Measurements from ENCODE around the gene KIF3B.
"Not testable (repeated sequence)": the region's sequence is repeated elsewhere in the genome, so short reads cannot be mapped to it uniquely, and the experiment has no call there.

Gene KIF3B

GRCh38 chr20:32296819-32297420, 19.5 kb downstream of the KIF3B start:
- Mint-ChIP-seq H3K4me3 (no peak overlapping the region), H3K36me3 (peaks cover 2% of the 10 kb centered on the region), H3K4me1 (ENCODE audit: low read depth) (peaks cover 25% of the 10 kb centered on the region), H3K27ac (peak overlapping the region; percentile 34), H3K9me3 (ENCODE audit: low read depth) (no peaks in the 10 kb centered on the region), H3K27me3 (no peaks in the 10 kb centered on the region)

GRCh38 chr20:32297439-32297838, 20.0 kb downstream of the KIF3B start:
- Mint-ChIP-seq H3K27ac (peak overlapping the region; percentile 22), H3K4me1 (ENCODE audit: low read depth) (peaks cover 26% of the 10 kb centered on the region), H3K4me3 (no peak overlapping the region), H3K27me3 (no peaks in the 10 kb centered on the region), H3K36me3 (peaks cover 2% of the 10 kb centered on the region), H3K9me3 (ENCODE audit: low read depth) (no peaks in the 10 kb centered on the region)

- H3K27me3 Mint-ChIP-seq: no peaks in the 10 kb centered on the region
- peak overlapping the region; percentile 12 for H3K27ac Mint-ChIP-seq
- H3K36me3 Mint-ChIP-seq: peaks cover 2% of the 10 kb centered on the region
- no peaks in the 10 kb centered on the region for H3K9me3 Mint-ChIP-seq (ENCODE audit: low read depth)
- H3K4me1 Mint-ChIP-seq (ENCODE audit: low read depth): peaks cover 26% of the 10 kb centered on the region
- H3K4me3 Mint-ChIP-seq: no peak overlapping the region
Observed at GRCh38 chr20:32300647-32301046, 23.2 kb downstream of the KIF3B start.

DNA sequence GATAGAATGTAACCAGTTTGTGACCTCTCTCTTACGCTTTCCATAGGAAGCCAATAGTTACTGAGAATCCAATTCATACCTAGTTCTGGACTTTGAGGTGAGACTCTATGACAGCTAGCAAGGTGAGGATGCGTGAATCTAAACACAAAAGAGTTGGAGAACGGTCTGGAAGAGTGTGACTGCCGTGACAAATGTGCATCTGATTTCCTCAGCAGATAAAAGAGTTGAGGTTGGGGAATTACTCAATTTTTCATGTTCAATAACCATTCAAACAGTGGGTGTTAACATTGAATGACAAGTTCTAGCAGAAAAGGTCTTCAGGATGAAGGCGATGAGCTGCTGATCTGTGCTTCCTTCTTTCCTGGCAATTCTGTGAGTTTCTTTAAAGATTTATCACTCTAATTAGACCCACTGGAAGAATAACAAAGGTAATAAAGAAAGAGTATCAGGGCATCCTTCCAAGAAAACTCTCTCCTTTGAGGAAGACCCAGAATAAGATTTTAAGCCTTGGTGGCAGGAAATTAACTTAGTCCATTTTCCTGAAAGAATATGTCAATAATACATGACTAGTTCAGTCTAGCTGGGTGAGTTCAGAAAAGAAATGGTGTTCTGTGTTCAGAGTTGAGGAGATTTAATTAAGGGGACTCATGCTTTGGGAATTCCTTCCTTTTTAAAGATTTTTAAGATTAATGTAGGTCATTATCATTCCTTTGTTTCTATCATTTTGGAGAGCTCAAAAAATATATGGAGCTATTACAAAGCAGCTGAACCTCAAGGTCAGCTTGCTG, 24.5 kb downstream of the KIF3B start:
- no peaks in the 10 kb centered on the region for H3K9me3 Mint-ChIP-seq (ENCODE audit: low read depth)
- H3K4me1 Mint-ChIP-seq (ENCODE audit: low read depth): peaks cover 22% of the 10 kb centered on the region
- H3K27me3 Mint-ChIP-seq: no peaks in the 10 kb centered on the region
- H3K36me3 Mint-ChIP-seq: peaks cover 3% of the 10 kb centered on the region
- H3K4me3 Mint-ChIP-seq: peak overlapping the region; percentile 4
- H3K27ac Mint-ChIP-seq: peak overlapping the region; percentile 62

DNA sequence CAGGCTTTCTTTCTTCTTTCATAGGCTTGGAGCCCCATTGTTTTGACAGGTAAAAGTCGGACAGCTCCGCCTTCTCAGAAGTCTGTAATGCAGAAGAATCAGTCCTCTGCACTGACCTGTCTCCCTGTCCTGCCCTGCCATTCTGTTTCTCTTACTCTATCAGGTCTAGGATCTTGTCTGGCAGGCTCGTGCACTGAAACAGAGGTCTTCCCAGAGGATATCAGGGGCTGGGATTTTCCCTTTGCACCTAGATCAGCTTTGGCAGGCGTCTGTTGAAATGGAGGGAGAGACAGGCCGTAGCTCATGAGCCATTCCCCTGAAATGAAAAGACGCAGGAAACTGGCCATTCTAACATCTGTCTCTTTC, 25.0 kb downstream of the KIF3B start:
- no peak overlapping the region for H3K27ac Mint-ChIP-seq
- no peaks in the 10 kb centered on the region for H3K27me3 Mint-ChIP-seq
- H3K4me3 Mint-ChIP-seq: no peak overlapping the region
- H3K36me3 Mint-ChIP-seq: peaks cover 5% of the 10 kb centered on the region
- peaks cover 18% of the 10 kb centered on the region for H3K4me1 Mint-ChIP-seq (ENCODE audit: low read depth)
- no peaks in the 10 kb centered on the region for H3K9me3 Mint-ChIP-seq (ENCODE audit: low read depth)

DNA sequence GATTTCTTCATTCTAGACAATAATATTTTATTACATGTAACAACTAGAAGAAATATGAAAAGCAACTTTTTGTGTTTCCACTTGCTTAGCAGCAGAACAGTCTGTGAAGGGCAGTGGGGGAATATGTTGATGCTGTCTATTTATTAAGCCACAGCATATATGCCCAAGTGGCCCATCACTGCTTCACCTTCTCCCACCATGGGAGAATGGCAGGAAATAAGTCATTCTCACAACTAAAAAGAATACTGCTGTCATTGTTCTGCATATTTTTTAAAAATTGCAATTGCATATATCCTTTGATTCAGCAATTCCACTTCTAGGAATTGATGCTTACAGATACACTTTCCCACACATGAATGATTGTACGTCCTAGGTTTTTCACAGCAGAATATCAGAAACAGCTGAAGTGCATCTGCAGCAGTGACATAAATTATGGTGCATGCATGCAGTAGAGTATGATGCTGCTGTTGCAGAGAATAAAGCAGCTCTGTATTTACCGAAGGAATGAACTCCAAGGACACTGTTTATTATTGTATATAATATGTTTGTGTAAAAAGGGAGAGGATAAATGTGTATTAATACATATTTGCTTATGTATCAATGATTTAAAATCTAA, 26.8 kb downstream of the KIF3B start:
- Mint-ChIP-seq H3K27me3 (no peaks in the 10 kb centered on the region), H3K4me3 (no peak overlapping the region), H3K36me3 (peaks cover 5% of the 10 kb centered on the region), H3K9me3 (ENCODE audit: low read depth) (no peaks in the 10 kb centered on the region), H3K4me1 (ENCODE audit: low read depth) (peaks cover 12% of the 10 kb centered on the region), H3K27ac (no peak overlapping the region)

DNA sequence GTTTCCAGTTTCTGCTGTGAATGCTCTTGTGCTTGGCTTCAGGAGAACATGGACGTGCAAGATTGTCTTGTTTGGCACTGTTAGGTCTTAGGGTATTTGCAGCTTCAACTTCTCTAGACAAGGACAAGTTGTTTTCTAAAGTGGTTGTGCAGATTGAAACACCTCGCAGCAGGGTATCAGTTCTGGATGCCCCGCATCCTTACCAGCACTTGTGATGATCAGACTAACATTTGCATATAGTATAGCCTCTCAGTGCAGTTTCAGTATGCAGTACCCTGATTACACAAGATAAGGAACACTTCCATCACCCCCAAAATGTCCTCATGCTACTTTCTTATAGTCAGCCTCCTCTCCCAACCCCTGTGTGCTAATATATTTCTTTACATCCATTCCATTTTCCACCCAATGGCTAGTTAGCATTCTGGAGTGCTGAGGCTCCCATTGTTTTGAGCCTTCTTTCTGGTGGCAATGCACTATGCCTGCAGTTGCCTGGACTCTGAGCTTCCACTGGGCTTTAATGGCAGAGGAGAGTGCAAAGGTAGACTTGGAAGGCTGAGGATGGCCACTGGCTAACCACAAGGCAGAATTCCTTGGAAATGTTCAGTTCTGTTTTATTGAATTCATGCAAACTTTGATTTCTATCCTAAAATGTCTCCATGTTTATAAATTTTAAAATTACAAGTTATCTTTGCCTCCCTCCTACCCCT, 35.4 kb downstream of the KIF3B start:
- Mint-ChIP-seq H3K27ac (no peak overlapping the region), H3K36me3 (peaks cover 17% of the 10 kb centered on the region), H3K4me1 (ENCODE audit: low read depth) (peaks cover 7% of the 10 kb centered on the region), H3K9me3 (ENCODE audit: low read depth) (no peaks in the 10 kb centered on the region), H3K4me3 (no peak overlapping the region), H3K27me3 (no peaks in the 10 kb centered on the region)

GRCh38 chr20:32314768-32315167, 37.3 kb downstream of the KIF3B start:
- Mint-ChIP-seq H3K9me3 (ENCODE audit: low read depth) (no peaks in the 10 kb centered on the region), H3K27ac (no peak overlapping the region), H3K36me3 (peaks cover 19% of the 10 kb centered on the region), H3K4me1 (ENCODE audit: low read depth) (peaks cover 7% of the 10 kb centered on the region), H3K4me3 (no peak overlapping the region), H3K27me3 (no peaks in the 10 kb centered on the region)

- Mint-ChIP-seq H3K9me3 (ENCODE audit: low read depth) (no peaks in the 10 kb centered on the region), H3K27me3 (no peaks in the 10 kb centered on the region), H3K4me3 (no peak overlapping the region), H3K36me3 (peaks cover 19% of the 10 kb centered on the region), H3K27ac (peak overlapping the region; percentile 31), H3K4me1 (ENCODE audit: low read depth) (peaks cover 7% of the 10 kb centered on the region)
Observed at GRCh38 chr20:32315399-32315798, 37.9 kb downstream of the KIF3B start.

DNA sequence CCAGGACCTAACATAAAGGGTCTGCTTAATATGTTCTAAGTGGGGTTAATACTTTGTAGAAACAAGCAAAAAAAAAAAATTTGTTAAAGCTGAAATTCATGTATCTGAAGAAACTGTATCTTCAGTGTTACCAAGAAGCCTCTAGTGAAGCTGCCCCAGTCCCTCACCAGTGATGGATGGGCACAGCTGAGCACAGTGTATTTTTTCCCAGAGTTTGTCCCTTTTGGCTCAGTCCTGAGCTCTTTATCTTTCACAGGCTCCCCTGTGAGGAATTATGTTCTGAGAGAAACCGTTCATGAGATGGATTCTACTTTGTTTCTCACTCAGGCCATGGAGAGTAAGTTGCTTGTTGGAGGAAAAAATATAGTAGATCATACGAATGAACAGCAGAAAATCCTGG, 38.4 kb downstream of the KIF3B start:
- Mint-ChIP-seq H3K27ac (peak overlapping the region; percentile 75), H3K9me3 (ENCODE audit: low read depth) (no peaks in the 10 kb centered on the region), H3K27me3 (no peaks in the 10 kb centered on the region), H3K4me3 (no peak overlapping the region), H3K36me3 (peaks cover 21% of the 10 kb centered on the region), H3K4me1 (ENCODE audit: low read depth) (peaks cover 7% of the 10 kb centered on the region)

- Mint-ChIP-seq H3K9me3 (ENCODE audit: low read depth) (no peaks in the 10 kb centered on the region), H3K27ac (peak overlapping the region; percentile 75), H3K4me3 (no peak overlapping the region), H3K27me3 (no peaks in the 10 kb centered on the region), H3K36me3 (peaks cover 23% of the 10 kb centered on the region), H3K4me1 (ENCODE audit: low read depth) (peaks cover 9% of the 10 kb centered on the region)
Observed at GRCh38 chr20:32316667-32317066, 39.2 kb downstream of the KIF3B start.

DNA sequence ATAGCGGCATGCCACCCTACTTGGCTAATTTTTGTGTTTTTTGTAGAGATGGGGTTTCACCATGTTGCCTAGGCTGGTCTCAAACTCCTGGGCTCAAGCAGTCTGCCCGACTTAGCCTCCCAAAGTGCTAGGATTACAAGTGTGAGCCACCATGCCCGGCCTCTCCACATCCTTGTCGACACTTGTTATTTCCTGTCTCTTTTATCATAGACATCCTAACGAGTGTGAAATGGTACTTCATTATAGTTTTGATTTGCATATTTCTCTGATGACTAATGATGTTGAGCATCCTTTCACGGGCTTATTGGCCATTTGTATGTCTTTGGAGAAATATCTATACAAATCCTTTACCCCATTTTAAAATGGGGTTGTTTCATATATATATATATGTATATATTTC, 41.6 kb downstream of the KIF3B start:
- Mint-ChIP-seq H3K36me3 (peaks cover 15% of the 10 kb centered on the region), H3K27ac (peak overlapping the region; percentile 61), H3K4me3 (no peak overlapping the region), H3K27me3 (no peaks in the 10 kb centered on the region), H3K9me3 (ENCODE audit: low read depth) (no peaks in the 10 kb centered on the region), H3K4me1 (ENCODE audit: low read depth) (peaks cover 2% of the 10 kb centered on the region)

GRCh38 chr20:32320305-32320704, 42.9 kb downstream of the KIF3B start:
- Mint-ChIP-seq H3K4me3 (no peak overlapping the region), H3K4me1 (ENCODE audit: low read depth) (peaks cover 2% of the 10 kb centered on the region), H3K36me3 (peaks cover 12% of the 10 kb centered on the region), H3K27me3 (no peaks in the 10 kb centered on the region), H3K9me3 (ENCODE audit: low read depth) (no peaks in the 10 kb centered on the region), H3K27ac (no peak overlapping the region)

- H3K27me3 Mint-ChIP-seq: no peaks in the 10 kb centered on the region
- H3K27ac Mint-ChIP-seq: peak overlapping the region; percentile 34
- H3K4me3 Mint-ChIP-seq: no peak overlapping the region
- H3K4me1 Mint-ChIP-seq (ENCODE audit: low read depth): peaks cover 3% of the 10 kb centered on the region
- no peaks in the 10 kb centered on the region for H3K9me3 Mint-ChIP-seq (ENCODE audit: low read depth)
- peaks cover 11% of the 10 kb centered on the region for H3K36me3 Mint-ChIP-seq
Observed at GRCh38 chr20:32321390-32321789, 43.9 kb downstream of the KIF3B start.

DNA sequence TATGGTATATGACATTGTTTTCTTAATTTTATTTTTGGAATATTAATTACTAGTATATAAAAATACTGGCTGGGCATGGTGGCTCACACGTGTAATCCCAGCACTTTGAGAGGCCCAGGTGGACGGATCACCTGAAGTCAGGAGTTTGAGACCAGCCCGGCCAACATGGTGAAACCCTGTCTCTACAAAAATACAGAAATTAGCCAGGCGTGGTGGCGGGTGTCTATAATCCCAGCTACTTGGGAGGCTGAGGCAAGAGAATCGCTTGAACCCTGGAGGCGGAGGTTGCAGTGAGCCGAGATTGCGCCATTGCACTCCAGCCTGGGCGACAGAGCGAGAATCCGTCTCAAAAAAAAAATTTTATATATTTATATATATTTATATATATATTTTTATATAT, 44.8 kb downstream of the KIF3B start:
- H3K27me3 Mint-ChIP-seq; H3K9me3 Mint-ChIP-seq (ENCODE audit: low read depth); H3K4me1 Mint-ChIP-seq (ENCODE audit: low read depth); H3K27ac Mint-ChIP-seq; H3K4me3 Mint-ChIP-seq: not testable (repeated sequence)
- H3K36me3 Mint-ChIP-seq: peaks cover 16% of the 10 kb centered on the region

Measured in activated naive CD8-positive, alpha-beta T cell (primary cell).